ENCODE results near the gene CCT2.
"Not testable (repeated sequence)": the region's sequence is repeated elsewhere in the genome, so short reads cannot be mapped to it uniquely, and the experiment has no call there.

CCT2 gene

GRCh38 chr12:69583203-69583602, 2.1 kb upstream of the CCT2 start:
- in situ Hi-C loops (cut with HindIII; ENCODE audit: low sequenced_read_pairs): loop anchor here (10.0 kb wide), 1 partner anchor 308 kb away; no protein-coding TSS in a partner anchor

GRCh38 chr12:69588527-69588926, 3.3 kb downstream of the CCT2 start:
- in situ Hi-C loops (cut with HindIII; ENCODE audit: low sequenced_read_pairs): loop anchor here (5.0 to 10.0 kb wide), 2 partner anchors 206 to 314 kb away; no protein-coding TSS in a partner anchor

DNA sequence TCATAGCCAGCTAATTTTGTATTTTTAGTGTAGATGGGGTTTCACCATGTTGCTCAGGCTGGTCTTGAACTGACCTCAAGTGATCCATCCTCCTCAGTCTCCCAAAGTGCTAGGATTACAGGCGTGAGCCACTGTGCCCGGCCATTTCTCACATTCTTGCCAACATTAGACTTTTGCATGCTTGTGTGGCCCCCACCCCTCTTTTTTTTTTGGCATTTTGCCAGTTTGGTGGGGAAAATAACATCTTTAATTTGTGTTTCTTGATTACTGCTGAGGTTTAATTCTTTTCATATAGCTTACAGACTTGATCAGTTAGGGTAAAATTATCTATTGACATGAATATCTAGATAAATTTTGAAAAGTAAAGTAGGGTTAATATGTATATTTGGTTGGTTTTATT, 3.8 kb downstream of the CCT2 start:
- in situ Hi-C loops (cut with HindIII; ENCODE audit: low sequenced_read_pairs): loop anchor here (5.0 to 10.0 kb wide), 2 partner anchors 207 to 314 kb away; no protein-coding TSS in a partner anchor

DNA sequence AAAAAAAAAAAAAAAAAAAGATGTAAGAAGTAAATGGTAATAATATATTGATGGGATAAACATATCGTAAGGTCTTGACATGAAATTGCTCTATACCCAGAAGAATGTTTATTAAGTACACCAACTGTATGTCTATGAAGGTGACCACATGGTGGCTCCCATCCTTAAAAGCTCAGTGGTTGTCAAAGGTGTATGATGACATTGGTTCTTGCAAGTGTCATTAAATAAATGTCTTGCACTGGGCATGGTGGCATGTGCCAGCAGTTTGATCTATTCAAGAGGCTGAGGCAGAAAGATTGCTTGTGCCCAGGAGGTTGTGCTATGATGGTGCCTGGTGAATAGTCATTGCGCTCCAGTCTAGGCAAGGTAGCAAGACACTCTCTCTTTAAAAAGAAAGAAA, 10.4 kb downstream of the CCT2 start:
- in situ Hi-C loops (cut with HindIII; ENCODE audit: low sequenced_read_pairs): no loop called here

DNA sequence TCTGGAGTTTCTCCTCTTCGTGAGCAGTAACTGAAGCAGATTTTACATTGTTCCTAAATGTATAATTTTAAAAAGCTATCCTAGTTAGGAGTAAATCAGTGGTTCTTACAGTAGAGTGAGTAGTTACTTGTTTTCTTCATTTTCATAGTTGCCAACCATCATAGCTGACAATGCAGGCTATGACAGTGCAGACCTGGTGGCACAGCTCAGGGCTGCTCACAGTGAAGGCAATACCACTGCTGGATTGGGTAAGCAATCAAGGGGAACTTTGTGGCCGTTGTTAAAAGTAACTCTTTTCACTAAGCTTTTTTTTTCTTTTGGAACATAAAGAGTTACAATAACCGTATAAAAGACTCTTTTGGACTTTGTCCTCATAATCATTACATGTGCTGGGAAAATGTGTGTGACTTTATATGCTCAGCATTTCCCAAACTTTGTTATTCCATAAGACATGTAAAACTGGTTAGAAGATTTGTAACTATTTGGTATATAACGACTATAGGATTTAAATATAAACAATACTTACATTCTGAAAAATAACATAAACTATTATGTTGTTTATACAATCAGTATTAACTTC, 13.0 kb downstream of the CCT2 start:
- in situ Hi-C loops (cut with HindIII; ENCODE audit: low sequenced_read_pairs): no loop called here

- in situ Hi-C loops (cut with HindIII; ENCODE audit: low sequenced_read_pairs): no loop called here
Measured at GRCh38 chr12:69600804-69601203, 15.5 kb downstream of the CCT2 start.

DNA sequence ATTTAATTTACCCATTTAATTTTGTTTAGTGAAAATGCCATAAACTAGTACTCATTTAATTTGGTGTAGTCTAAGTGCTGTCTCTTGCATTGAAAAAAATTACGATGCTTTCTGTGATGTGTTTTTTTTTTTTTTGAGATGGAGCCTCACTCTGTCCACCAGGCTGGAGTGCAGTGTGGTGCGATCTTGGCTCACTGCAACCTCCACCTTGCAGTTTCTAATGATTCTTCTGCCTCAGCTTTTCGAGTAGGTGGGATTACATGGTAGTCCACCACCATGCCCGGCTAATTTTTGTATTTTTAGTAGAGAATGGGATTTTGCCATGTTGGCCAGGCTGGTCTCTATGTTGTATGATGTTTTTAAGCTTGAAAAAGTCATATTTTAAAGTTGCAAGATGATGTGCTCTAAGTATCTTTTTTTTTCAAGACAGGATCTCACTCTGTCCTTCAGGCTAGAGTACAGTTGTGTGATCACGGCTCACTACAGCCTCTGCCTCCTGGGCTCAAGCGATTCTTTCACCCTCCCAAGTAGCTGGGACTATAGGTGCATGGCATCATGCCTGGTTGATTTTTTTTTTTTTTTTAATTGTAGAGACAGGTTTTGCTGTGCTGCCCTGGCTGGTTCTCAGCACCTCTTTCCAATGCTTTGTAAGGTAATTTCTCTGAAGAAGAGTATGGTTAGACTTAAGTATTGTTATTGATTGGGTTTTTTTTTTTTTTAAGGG, 16.9 kb downstream of the CCT2 start:
- in situ Hi-C loops (cut with HindIII; ENCODE audit: low sequenced_read_pairs): no loop called here

DNA sequence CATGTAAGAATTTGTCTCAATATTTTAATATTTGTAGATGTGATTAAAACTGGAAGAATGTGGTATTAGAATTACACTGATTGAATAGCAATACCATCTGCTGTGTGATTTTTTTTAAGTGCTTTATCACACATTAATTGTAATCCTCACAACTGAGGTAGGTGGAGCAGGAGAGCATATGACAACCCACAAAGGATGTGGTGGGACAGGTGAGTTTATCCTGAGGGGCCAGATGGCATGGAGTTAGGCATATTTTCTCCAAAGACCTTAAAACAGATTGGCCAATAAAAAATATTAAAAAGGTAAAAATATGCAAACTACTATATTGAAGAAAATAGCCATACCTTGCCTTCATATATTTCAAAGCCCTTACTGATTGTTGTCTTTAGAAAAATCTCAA, 17.7 kb downstream of the CCT2 start:
- in situ Hi-C loops (cut with HindIII; ENCODE audit: low sequenced_read_pairs): no loop called here

DNA sequence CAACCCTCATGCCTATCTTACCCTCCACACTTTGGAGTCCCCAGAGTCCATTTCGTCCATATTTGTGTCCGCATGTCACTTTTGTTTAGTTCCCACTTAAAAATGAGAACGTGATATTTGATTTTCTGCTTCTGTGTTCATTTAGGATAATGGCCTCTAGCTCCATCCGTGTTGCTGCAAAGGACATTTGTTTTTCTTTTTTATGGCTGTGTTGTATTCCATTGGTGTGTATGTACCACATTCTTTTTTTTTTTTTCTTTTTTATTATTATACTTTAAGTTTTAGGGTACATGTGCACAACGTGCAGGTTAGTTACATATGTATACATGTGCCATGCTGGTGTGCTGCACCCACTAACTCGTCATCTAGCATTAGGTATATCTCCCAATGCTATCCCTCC, 18.3 kb downstream of the CCT2 start:
- in situ Hi-C loops (cut with HindIII; ENCODE audit: low sequenced_read_pairs): not testable (repeated sequence)

DNA sequence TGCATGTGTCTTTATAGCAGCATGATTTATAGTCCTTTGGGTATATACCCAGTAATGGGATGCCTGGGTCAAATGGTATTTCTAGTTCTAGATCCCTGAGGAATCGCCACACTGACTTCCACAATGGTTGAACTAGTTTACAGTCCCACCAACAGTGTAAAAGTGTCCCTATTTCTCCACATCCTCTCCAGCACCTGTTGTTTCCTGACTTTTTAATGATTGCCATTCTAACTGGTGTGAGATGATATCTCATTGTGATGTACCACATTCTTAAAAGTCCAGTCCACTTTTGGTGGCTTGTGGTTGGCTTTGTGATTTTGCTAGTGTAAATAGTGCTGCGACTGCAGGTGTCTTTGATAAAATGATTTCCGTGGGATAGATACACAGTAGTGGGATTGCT, 19.0 kb downstream of the CCT2 start:
- in situ Hi-C loops (cut with HindIII; ENCODE audit: low sequenced_read_pairs): not testable (repeated sequence)

DNA sequence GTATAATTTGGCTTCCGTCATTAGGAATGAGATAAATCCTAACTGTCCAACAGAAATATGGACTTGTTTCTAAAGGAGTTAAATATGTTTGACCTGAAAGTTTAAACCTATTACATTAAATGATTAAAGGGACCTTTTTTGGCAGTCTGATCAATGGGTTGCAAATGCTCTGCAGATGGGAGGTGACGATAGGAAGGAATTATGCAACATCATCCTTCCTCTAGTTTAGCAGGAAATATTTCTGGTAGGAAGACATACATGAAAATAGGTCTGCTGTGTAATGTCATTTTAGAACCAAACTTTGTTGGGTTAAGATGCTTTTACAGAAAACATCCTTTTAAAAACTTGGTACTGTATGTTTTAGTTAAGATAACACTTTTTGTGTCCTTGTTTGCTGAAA, 22.9 kb downstream of the CCT2 start:
- in situ Hi-C loops (cut with HindIII; ENCODE audit: low sequenced_read_pairs): no loop called here

- in situ Hi-C loops (cut with HindIII; ENCODE audit: low sequenced_read_pairs): no loop called here
Measured at GRCh38 chr12:69610126-69610525, 24.9 kb downstream of the CCT2 start.

DNA sequence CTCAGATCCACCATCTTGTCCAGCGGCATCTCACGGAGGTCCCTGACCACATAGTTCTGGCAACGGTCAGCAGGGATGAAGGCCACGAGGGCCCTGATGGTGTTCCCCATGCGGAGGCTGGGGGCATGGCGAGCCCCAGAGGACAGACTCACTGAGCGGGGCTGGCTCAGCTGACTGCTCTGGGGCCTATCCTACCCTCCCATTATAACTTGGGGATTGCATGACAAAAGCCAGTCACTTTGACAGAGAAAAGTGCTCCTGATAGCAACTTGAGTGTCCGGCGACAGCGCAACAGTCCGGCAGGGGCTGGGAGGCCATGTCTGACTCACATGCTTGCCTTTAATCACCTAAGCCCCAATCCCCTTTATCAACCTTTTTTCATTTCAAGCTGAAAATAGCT, 25.5 kb downstream of the CCT2 start, which contains the start of gene LRRC10:
Gene LRRC10 (minus strand): TSS at position 179 of the 400 bp plus-strand sequence. CDS start 69 bp downstream, at position 110.
- in situ Hi-C loops (cut with HindIII; ENCODE audit: low sequenced_read_pairs): no loop called here

- in situ Hi-C loops (cut with HindIII; ENCODE audit: low sequenced_read_pairs): no loop called here
Measured at GRCh38 chr12:69613351-69613750, 28.1 kb downstream of the CCT2 start.

GRCh38 chr12:69616025-69616424, 30.8 kb downstream of the CCT2 start:
- in situ Hi-C loops (cut with HindIII; ENCODE audit: low sequenced_read_pairs): no loop called here

DNA sequence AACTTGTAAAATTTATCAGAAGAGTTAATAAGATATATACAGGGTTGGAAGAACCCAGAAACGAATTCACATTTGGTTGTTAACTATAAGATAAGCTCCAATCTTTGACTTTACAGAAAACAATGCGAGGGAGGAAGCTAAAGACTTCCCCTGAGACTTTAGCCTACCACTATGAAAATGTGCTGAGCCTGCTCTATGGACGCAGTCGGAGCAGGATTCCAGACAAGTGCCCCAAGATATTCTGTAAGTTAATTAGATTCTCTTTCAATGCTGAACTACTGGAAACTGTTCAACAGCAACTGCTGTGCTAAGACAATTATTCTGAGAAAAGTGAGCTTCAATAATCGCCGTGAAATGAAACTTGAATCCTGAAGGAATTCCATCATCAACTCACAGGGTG, 33.8 kb downstream of the CCT2 start:
- in situ Hi-C loops (cut with HindIII; ENCODE audit: low sequenced_read_pairs): no loop called here

DNA sequence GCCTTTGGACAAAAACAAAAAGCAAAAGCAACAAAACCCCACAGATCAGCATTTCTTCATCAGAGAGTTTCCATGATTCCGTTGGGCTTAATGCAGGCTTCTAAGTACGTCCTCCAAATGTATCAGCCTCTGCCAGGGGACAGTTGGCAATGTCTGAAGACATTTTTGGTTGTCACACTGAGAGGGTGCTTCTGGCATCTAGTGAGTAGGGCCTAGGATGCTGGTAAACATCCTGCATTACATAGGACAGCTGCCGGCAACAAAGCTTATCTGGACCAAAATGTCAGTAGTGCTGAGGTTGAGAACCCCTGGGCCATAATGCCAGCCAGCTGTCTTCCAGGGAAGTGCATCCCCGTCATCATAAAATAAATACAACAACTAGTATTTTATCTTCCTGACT, 34.8 kb downstream of the CCT2 start:
- in situ Hi-C loops (cut with HindIII; ENCODE audit: low sequenced_read_pairs): no loop called here

GRCh38 chr12:69620921-69621320, 35.7 kb downstream of the CCT2 start:
- in situ Hi-C loops (cut with HindIII; ENCODE audit: low sequenced_read_pairs): no loop called here

- in situ Hi-C loops (cut with HindIII; ENCODE audit: low sequenced_read_pairs): no loop called here
Measured at GRCh38 chr12:69621551-69621950, 36.3 kb downstream of the CCT2 start.

GRCh38 chr12:69623970-69624369, 38.7 kb downstream of the CCT2 start:
- in situ Hi-C loops (cut with HindIII; ENCODE audit: low sequenced_read_pairs): no loop called here

DNA sequence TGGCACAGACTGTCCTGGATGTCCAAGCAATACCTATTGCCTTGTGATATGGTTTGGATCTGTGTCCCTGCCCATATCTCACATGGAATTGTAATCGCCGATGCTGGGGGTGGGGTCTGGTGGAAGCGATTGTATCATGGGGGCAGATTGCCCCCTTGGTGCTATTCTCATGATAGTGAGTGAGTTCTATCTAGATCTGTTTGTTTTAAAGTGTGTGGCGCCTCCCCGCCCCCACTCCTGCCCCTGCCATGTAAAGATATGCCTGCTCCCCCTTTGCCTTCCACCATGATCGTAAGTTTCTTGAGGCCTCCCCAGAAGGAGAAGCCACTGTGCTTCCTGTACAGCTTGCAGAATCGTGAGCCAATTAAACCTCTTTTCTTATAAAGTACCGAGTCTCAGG, 42.2 kb downstream of the CCT2 start:
- in situ Hi-C loops (cut with HindIII; ENCODE audit: low sequenced_read_pairs): no loop called here

- in situ Hi-C loops (cut with HindIII; ENCODE audit: low sequenced_read_pairs): no loop called here
Measured at GRCh38 chr12:69630191-69630590, 44.9 kb downstream of the CCT2 start.
